GM18502 (cell line): ENCODE measurements around the gene FHOD3.
A peak's percentile ranks its signal among the peaks of the same experiment; 100 is the strongest.
"Not testable (repeated sequence)": the region's sequence is repeated elsewhere in the genome, so short reads cannot be mapped to it uniquely, and the experiment has no call there.

ENCODE experiments used
- ATAC-seq: cut with Tn5 transposase; IDR thresholded peaks from one replicate; pipeline ENCODE4 v1.9.1; 2021; ENCODE audit warnings: mild to moderate bottlenecking; ENCODE audit not compliant: unreplicated experiment, poor library complexity

FHOD3 gene

GRCh38 chr18:36752929-36753865 lies 455.7 kb downstream of the FHOD3 start:
- ATAC-seq: no peak

- no peak for ATAC-seq
Measured at GRCh38 chr18:36756242-36756641, 458.7 kb downstream of the FHOD3 start.

- ATAC-seq: no peak
Measured at GRCh38 chr18:36757081-36757480, 459.6 kb downstream of the FHOD3 start.

- no peak for ATAC-seq
Measured at GRCh38 chr18:36757991-36758390, 460.5 kb downstream of the FHOD3 start.

- no peak for ATAC-seq
Measured at GRCh38 chr18:36758623-36759022, 461.1 kb downstream of the FHOD3 start.

GRCh38 chr18:36759167-36759776 lies 461.8 kb downstream of the FHOD3 start:
- no peak for ATAC-seq

- ATAC-seq: no peak
Measured at GRCh38 chr18:36760598-36760997, 463.1 kb downstream of the FHOD3 start.

GRCh38 chr18:36761186-36761698 lies 463.7 kb downstream of the FHOD3 start:
- no peak for ATAC-seq

- ATAC-seq: no peak
Measured at GRCh38 chr18:36762074-36762473, 464.6 kb downstream of the FHOD3 start.

GRCh38 chr18:36762965-36763364 lies 465.5 kb downstream of the FHOD3 start:
- ATAC-seq: not testable (repeated sequence)

GRCh38 chr18:36766836-36767235 lies 469.3 kb downstream of the FHOD3 start:
- no peak for ATAC-seq

GRCh38 chr18:36769172-36769571 lies 471.7 kb downstream of the FHOD3 start:
- ATAC-seq: no peak

GRCh38 chr18:36769611-36770314 lies 472.2 kb downstream of the FHOD3 start:
- no peak for ATAC-seq

- no peak for ATAC-seq
Measured at GRCh38 chr18:36770315-36770946, 472.9 kb downstream of the FHOD3 start.

- ATAC-seq: peak; percentile 63
Measured at GRCh38 chr18:36771245-36771644, 473.7 kb downstream of the FHOD3 start.

- no peak for ATAC-seq
Measured at GRCh38 chr18:36772241-36772723, 474.8 kb downstream of the FHOD3 start.

GRCh38 chr18:36775396-36775795 lies 477.9 kb downstream of the FHOD3 start:
- no peak for ATAC-seq

- ATAC-seq: no peak
Measured at GRCh38 chr18:36776650-36777049, 479.1 kb downstream of the FHOD3 start.

- ATAC-seq: no peak
Measured at GRCh38 chr18:36777566-36777965, 480.1 kb downstream of the FHOD3 start.

GRCh38 chr18:36780748-36781147 lies 483.2 kb downstream of the FHOD3 start:
- no peak for ATAC-seq
